ENCODE data around the gene MARK4.

- no peak for TF ChIP-seq POLR2A (IDR thresholded peaks at IDR 0.05; ENCODE audit: low read length)
- no peak for TF ChIP-seq GATA1 (IDR thresholded peaks at IDR 0.05; ENCODE audit: low read depth, low read length)
Measured at GRCh38 chr19:45215391-45216191, 35.5 kb upstream of the MARK4 start.

Data from erythroblast (primary cell).